Lung microvascular endothelial cell (primary cell): Measurements from ENCODE around the gene RNU5B-1. TPM values are rescaled to one million over a fixed set of nuclear protein-coding genes. Genes with fewer than 3 reads are reported as not detected.

Experiments used
- DNase-seq, 2 donors: peaks; one replicate each; pipeline versions ENCODE4 v3.0.0 to v3.0.0-alpha.2; 2010; ENCODE audit warnings: low read depth in 2 of 2
- total RNA-seq: library from RNA; depleted of rRNA; stranded (reverse); fragments of >200 nt; gene quantifications from 2 replicates; pipeline ENCODE4 v1.2.1, GENCODE V29; 2014

Gene RNU5B-1
- total RNA-seq, 1 donor from 2014 or later, result not detected

DNA sequence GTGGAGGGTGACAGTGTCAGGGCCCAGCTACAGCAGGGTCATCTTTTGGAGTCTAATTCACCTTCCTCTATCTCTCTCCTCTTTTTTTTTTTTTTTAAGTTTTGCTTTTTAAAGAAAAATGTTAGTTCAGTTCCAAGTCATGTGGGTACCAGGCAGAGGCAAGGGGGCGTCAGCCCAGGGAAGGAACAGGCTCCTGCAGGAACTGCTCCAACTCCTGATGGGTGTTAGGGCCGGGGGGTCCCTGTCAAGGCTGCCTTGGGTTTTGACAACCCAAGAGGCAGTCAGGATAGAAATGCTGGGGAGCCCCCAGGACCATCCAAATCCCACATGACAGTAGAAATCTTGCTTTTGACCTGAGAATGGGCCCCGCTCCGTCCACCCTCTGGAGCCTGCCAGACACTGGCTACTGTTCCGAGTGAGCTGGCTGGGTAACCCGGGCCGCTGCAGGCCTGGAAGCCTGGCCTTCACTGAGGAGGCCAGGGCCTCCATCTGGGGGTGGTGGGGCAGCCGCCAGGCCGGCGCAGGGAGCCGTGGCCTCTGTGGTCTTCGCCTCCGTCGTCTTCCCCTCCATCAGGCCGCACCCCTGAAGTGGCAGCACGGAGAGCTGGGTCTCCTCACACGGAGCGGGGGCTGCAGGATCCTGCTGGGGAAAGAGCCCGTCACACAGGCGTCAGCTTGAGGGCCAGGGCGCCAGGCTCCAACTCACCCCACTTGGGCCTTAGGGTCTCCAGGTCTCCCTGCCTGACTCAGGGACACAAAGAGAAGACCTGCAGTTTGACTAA is 24.2 kb downstream of the RNU5B-1 start:
- no peak for DNase-seq

GRCh38 chr15:65329288-65329983 is 25.0 kb downstream of the RNU5B-1 start:
- no peak for DNase-seq

DNA sequence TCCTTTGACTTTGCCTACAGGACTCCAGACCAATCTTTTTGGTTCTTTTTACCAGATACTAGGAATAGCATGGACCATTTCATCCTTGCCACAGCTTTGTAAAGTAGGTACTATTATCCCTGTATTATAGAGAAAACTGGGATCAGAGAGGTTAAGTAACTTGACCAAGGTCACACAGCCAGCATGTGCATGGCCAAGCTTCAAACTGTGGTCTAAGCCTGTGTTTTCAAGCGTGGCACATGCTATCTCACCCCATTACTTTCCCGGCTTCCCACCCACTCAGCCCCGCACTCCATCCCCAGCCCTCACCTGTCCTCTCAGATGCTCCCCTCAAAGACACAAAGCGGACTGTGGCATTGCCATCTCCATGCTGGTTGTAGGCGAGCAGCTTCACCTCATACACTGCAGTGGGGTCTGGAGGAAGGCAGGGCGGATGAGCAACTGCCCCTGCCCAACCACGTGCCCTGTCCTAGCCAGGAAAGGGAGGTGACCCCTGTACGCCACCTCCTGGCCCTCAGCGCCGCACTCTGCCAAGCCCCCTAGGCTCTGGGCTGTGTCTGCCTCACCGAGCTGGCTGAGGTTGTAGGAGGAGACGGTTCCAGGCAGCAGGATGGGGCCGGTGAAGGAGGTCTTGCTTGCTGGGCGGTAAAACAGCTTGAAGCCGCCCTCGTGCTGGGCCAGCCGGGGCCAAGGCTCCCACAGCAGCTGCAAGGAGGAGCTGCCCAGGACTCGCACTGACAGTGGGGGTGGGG is 25.7 kb downstream of the RNU5B-1 start:
- DNase-seq, result no peak

DNA sequence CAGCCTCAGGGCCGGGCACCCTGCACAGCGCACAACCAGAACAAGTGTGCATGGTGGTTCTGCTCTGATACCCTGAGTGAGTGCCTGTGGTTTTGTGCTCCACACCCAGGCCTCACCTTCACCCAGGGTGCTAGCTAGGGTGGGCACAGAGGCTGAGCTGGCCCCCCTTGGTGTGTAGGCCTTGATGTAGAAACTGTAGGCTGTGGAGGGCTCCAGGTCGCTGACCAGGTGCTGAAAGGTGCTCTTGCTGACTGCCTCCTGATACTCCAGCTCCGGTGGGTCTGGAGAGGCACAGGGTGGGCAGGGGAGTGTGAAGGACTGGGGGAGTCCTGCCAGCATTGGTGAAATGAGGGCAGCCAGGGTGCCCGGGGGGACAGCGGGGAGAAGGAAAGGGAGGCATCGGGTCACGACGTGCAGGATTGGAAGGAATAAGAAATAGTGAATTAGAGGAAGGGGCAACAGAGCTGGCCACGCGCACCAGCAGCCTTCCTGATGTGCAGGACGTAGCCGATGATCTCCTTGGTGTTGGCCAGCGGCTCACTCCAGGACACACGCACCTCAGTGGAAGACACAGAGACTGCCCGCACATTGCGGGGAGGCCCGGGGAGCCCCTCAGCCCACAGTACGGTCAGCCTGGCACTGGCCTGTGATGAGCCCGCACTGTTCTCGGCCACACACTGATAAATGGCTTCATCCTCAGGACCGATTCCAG is 26.6 kb downstream of the RNU5B-1 start:
- no peak for DNase-seq

DNA sequence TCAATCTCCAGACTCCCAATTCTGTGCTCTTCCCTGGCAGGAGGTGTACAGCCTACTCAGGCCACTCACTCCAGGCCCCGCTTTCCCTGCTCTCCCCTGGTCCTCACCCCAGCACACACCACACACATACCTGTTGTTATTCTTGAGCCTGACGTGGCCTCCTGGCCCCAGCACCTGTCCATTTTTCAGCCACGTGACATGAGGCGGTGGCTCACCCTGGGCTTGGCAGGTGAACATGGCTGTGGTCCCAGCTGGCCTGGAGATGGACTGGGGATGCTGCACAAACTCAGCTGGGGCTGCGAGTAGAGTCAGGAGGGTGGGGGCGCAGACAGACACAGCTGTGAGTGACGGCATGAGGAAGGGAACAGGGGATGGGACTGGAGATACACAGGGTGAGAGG is 27.3 kb downstream of the RNU5B-1 start:
- DNase-seq, result no peak

GRCh38 chr15:65332391-65333147 is 28.1 kb downstream of the RNU5B-1 start:
- DNase-seq, result no peak

- no peak for DNase-seq
Observed at GRCh38 chr15:65333148-65333820, 28.8 kb downstream of the RNU5B-1 start.

- no peak for DNase-seq
Observed at GRCh38 chr15:65333856-65334255, 29.4 kb downstream of the RNU5B-1 start.

DNA sequence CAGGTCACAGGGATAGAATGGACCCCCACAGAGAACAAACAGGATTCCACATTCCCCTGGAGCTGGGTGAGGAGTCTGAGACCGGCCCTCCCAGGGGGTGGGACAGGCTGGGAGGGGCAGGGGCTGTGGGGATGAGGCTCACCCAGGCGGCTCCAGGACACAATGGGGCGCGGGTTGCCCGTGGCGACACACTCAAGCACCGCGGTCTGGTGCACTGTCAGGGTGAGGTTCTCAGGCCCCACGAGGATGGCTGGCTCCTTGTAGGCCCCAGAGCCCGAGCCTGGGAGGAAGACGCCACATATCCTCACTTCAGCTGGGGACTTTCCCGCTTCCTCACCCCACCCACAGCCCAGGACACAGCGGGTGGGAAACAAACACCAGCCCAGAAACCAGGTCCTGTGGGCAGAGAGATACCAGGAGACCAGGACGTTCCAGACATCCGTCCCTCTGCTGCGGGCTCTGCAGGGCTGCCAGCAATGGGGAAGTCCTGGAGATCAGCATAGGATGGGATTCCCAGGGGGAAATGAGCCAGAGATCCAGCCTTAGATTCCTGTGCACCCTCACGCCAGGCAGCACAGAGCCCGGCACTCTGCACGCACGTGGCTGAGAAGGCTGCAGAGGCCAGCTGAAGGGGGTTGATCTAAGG is 30.2 kb downstream of the RNU5B-1 start:
- no peak for DNase-seq

- no peak for DNase-seq
Observed at GRCh38 chr15:65335278-65336055, 31.0 kb downstream of the RNU5B-1 start.

- no peak for DNase-seq
Observed at GRCh38 chr15:65336493-65337435, 32.3 kb downstream of the RNU5B-1 start.

DNA sequence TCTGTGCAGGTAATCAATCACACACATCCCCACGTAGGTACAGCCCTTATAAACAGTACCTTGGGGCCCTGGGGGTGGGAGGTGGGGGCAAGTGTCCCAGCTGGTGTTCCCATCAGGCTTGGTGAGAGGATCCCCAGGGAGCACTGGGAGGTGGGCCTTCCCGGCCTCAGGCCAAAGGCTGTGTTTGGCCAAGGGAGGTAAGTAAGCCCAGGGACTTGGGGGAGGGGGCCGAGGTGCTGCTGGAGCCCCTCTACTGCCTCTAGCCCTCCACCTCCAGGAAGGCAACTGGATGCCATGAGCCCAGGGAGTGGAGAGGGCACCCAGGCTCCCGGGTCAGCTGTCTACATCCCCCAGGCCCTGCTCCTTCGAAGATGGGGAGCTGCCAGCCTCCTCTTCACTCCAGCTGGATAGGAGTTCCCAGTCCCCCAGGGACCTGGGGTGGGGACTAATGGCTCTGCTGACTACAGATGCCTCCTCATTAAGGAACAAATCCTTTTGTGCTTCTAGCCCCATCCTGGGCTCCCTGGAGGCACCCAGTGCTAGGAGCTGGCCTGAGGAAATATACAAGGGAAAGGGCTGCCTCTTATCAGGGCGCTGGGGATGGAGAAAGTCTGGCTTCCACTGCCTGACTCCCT is 33.1 kb downstream of the RNU5B-1 start:
- DNase-seq, result no peak

- DNase-seq, result no peak
Observed at GRCh38 chr15:65338366-65338765, 33.9 kb downstream of the RNU5B-1 start.

- DNase-seq, result no peak
Observed at GRCh38 chr15:65338823-65339222, 34.3 kb downstream of the RNU5B-1 start.

DNA sequence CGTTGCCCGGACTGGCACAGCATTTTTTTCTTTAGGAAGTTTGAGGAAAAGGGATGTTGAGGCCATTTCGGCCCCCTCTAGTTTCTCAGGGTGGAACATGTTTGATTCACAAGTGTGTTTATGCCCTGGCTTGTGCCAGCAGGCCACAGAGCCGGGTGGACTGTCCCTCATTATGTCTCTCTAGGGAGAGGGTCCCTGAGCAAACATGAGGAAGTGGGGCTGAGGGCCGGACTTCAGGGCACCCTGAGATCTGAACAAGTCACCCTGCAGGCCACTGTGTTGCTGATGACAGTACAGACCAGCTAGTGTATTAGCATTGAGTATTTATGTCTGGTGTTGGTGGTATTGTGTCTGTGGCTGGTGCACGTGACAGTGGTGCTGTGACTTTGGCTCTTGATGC is 34.9 kb downstream of the RNU5B-1 start:
- no peak for DNase-seq

- peak in 1 of 2 donors; percentile 47 for DNase-seq
Observed at GRCh38 chr15:65339920-65340319, 35.4 kb downstream of the RNU5B-1 start.

GRCh38 chr15:65342493-65342892 is 38.0 kb downstream of the RNU5B-1 start:
- no peak for DNase-seq
